Smooth muscle cell (in vitro differentiated cells): ENCODE data around the gene MRAP. TPM values are rescaled to one million over a fixed set of nuclear protein-coding genes. Genes with fewer than 3 reads are reported as not detected.

Experiments
- DNase-seq: peaks from one replicate; lab custom pipeline; 2025; ENCODE audit not compliant: unreplicated experiment; lab: John Stamatoyannopoulos, UW
- H2AFZ ChIP-seq: fragments of 200-600 bp; sonication (generic); 2 replicates; pipeline ENCODE4 v1.6.0; 2016; ENCODE audit warnings: antibody characterized with exemption, low read depth, mild to moderate bottlenecking
- H3F3A ChIP-seq: fragments of 200-600 bp; sonication (generic); 2 replicates; pipeline ENCODE4 v1.6.0; 2017; ENCODE audit warnings: antibody characterized with exemption, low read depth
- H3K27ac ChIP-seq: fragments of 200-600 bp; sonication (generic); 2 replicates; pipeline ENCODE4 v1.5.1; 2016; ENCODE audit warnings: low read depth, mild to moderate bottlenecking
- H3K27me3 ChIP-seq: fragments of 200-600 bp; sonication (generic); 2 replicates; pipeline ENCODE4 v1.6.1; 2016; ENCODE audit warnings: low read depth, mild to moderate bottlenecking
- H3K36me3 ChIP-seq: fragments of 200-600 bp; sonication (generic); 2 replicates; pipeline ENCODE4 v1.5.1; 2016; ENCODE audit warnings: low read depth
- H3K4me1 ChIP-seq: fragments of 200-600 bp; sonication (generic); 2 replicates; pipeline ENCODE4 v1.5.1; 2016; ENCODE audit warnings: low read depth
- H3K4me2 ChIP-seq: fragments of 200-600 bp; sonication (generic); 2 replicates; pipeline ENCODE4 v1.6.0; 2016; ENCODE audit warnings: mild to moderate bottlenecking
- H3K4me3 ChIP-seq: fragments of 200-600 bp; sonication (generic); 2 replicates; pipeline ENCODE4 v1.5.1; 2016; ENCODE audit warnings: mild to moderate bottlenecking
- H3K79me2 ChIP-seq: fragments of 200-600 bp; sonication (generic); 2 replicates; pipeline ENCODE4 v1.6.0; 2016; ENCODE audit warnings: low read depth, mild to moderate bottlenecking
- H3K9ac ChIP-seq: fragments of 200-600 bp; sonication (generic); 2 replicates; pipeline ENCODE4 v1.6.0; 2016; ENCODE audit warnings: low read depth
- H3K9me3 ChIP-seq: fragments of 200-600 bp; sonication (generic); replicated peaks from 2 replicates; pipeline ENCODE4 v1.5.1; 2016; ENCODE audit warnings: low read depth
- H4K20me1 ChIP-seq: fragments of 200-600 bp; sonication (generic); 2 replicates; pipeline ENCODE4 v1.6.0; 2016; ENCODE audit warnings: low read depth
- CTCF ChIP-seq: fragments of 200-600 bp; sonication (generic); IDR thresholded peaks from 2 replicates; pipeline ENCODE4 v1.5.1; 2017; ENCODE audit warnings: borderline replicate concordance, mild to moderate bottlenecking, antibody characterized with exemption; ENCODE audit not compliant: insufficient read depth, poor library complexity, severe bottlenecking
- WGBS: methylation state at CpG from one replicate; pipeline ENCODE4 v1.1.7; 2016; ENCODE audit warnings: low lambda C conversion rate; 5-methylcytosine and 5-hydroxymethylcytosine counted together
- polyA plus RNA-seq: library from polyadenylated mRNA; unstranded; fragments of >200 nt; fragmentation: Nextera tagmentation; extraction: Ambion mirVana; gene quantifications from 2 replicates; pipeline ENCODE4 v1.2.1, GENCODE V29; 2016
- total RNA-seq: library from RNA; depleted of rRNA; stranded (reverse); fragments of >200 nt; gene quantifications from 2 replicates; pipeline ENCODE4 v1.2.3, GENCODE V29; 2014

The MRAP gene
- total and polyA plus RNA-seq, 2 experiments from 2014 or later: not detected

DNA sequence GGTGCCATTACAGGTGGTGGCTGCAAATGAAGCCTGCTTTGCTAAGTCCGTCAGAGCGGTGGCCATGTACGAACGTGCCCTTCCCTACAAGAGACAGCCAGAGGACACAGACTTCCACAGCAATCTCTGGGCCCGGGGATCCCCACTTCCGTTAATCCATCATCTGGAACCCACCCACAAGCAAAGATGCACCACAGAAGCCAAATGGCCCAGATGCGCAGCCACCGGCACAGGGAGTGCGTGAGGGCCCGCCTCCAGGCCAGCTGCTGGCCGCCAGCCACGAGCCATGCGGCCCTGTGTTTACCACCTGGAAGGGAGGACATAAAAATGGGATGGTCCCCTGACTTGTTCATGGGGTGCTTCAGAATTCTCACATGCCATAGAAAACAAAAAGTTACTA lies 22.1 kb downstream of the MRAP start:
- TF ChIP-seq CTCF: no peak
- WGBS: 95% methylated on average over 13 of the region's 13 CpGs
- DNase-seq: no peak

GRCh38 chr21:32321480-32321879 lies 22.8 kb downstream of the MRAP start:
- Histone ChIP-seq H3K4me1 (no peaks in the 10 kb centered on the region), H3K27ac (no peak overlapping the region), H3K9ac (no peak overlapping the region), H3K4me3 (no peak overlapping the region), H3K27me3 (no peaks in the 10 kb centered on the region), H3F3A (no peaks in the 10 kb centered on the region), H3K79me2 (no peaks in the 10 kb centered on the region), H4K20me1 (no peaks in the 10 kb centered on the region), H3K4me2 (no peak overlapping the region), H3K36me3 (peaks cover 6% of the 10 kb centered on the region), H3K9me3 (no peaks in the 10 kb centered on the region), H2AFZ (no peak overlapping the region)
- no peak for TF ChIP-seq CTCF
- no peak for DNase-seq
- WGBS: 95% methylated on average over 13 of the region's 13 CpGs

More for the DNA sequence above, 22.1 kb downstream of the MRAP start:
- H3K27me3 ChIP-seq: no peaks in the 10 kb centered on the region
- H3F3A ChIP-seq: no peaks in the 10 kb centered on the region
- H3K27ac ChIP-seq: no peak overlapping the region
- no peak overlapping the region for H2AFZ ChIP-seq
- H3K9ac ChIP-seq: no peak overlapping the region
- no peak overlapping the region for H3K4me3 ChIP-seq
- H3K79me2 ChIP-seq: no peaks in the 10 kb centered on the region
- H3K9me3 ChIP-seq: no peaks in the 10 kb centered on the region
- H3K4me1 ChIP-seq: no peaks in the 10 kb centered on the region
- no peak overlapping the region for H3K4me2 ChIP-seq
- H3K36me3 ChIP-seq: peaks cover 6% of the 10 kb centered on the region
- no peaks in the 10 kb centered on the region for H4K20me1 ChIP-seq

- H3K4me1 ChIP-seq: no peaks in the 10 kb centered on the region
- H3K9me3 ChIP-seq: no peaks in the 10 kb centered on the region
- peaks cover 6% of the 10 kb centered on the region for H3K36me3 ChIP-seq
- no peaks in the 10 kb centered on the region for H3K27me3 ChIP-seq
- H4K20me1 ChIP-seq: no peaks in the 10 kb centered on the region
- H2AFZ ChIP-seq: no peak overlapping the region
- H3K27ac ChIP-seq: no peak overlapping the region
- no peak for DNase-seq
- H3K79me2 ChIP-seq: no peaks in the 10 kb centered on the region
- no peaks in the 10 kb centered on the region for H3F3A ChIP-seq
- no peak overlapping the region for H3K9ac ChIP-seq
- TF ChIP-seq CTCF: no peak
- H3K4me3 ChIP-seq: no peak overlapping the region
- WGBS: 97% methylated on average over 12 of the region's 12 CpGs
- no peak overlapping the region for H3K4me2 ChIP-seq
Observed at GRCh38 chr21:32322103-32322502, 23.4 kb downstream of the MRAP start.

DNA sequence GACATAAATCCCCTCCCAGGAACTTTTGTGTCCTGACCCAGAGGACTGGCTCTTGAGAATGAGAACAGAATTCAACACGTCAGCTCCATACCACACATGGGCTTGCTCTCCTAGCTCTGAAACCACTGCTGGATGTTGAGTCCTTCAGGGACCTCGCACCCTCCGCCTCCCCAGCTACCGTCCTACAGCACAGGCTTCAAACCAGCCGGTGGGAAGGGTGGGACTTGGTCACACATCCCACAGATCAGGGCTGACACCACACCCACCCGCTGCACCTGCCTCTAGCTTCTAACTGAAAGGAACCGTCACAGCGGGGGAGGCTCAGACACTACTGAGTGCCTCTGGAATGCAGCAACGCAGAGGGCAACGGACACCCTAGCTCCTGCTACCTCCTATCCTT lies 24.0 kb downstream of the MRAP start:
- Histone ChIP-seq H3K27ac (no peak overlapping the region), H3K9me3 (no peaks in the 10 kb centered on the region), H3K4me1 (no peaks in the 10 kb centered on the region), H3K36me3 (peaks cover 6% of the 10 kb centered on the region), H3K79me2 (no peaks in the 10 kb centered on the region), H2AFZ (no peak overlapping the region), H3K9ac (no peak overlapping the region), H4K20me1 (no peaks in the 10 kb centered on the region), H3K4me2 (no peak overlapping the region), H3K4me3 (no peak overlapping the region), H3K27me3 (no peaks in the 10 kb centered on the region), H3F3A (no peaks in the 10 kb centered on the region)
- TF ChIP-seq CTCF: no peak
- DNase-seq: no peak
- WGBS: 97% methylated on average over 10 of the region's 10 CpGs
